ENCODE measurements around the gene PLEKHD1. TPM values are rescaled to one million over a fixed set of nuclear protein-coding genes. Genes with fewer than 3 reads are reported as not detected.

PLEKHD1 gene
- total RNA-seq, 1 experiment from 2014 or later = 1.0 TPM

GRCh38 chr14:69574263-69574953 lies 89.9 kb downstream of the PLEKHD1 start, which contains the start of gene CCDC177 (continued):
- TF ChIP-seq ARID4B (CRISPR knock-in tag; IDR thresholded peaks at IDR 0.05; ENCODE audit: borderline replicate concordance) = peak; percentile 51; the same call in 1 of the 2 replicates
- peak; percentile 11; the same call in 1 of the 2 replicates for TF ChIP-seq ZNF423 (CRISPR knock-in tag; IDR thresholded peaks at IDR 0.05)
- 0 out of 2 replicates have a peak, but pooled peaks have one; percentile 20 for TF ChIP-seq TEAD1 (CRISPR knock-in tag; IDR thresholded peaks at IDR 0.05)
- TF ChIP-seq ZNF263 (CRISPR knock-in tag; IDR thresholded peaks at IDR 0.05; ENCODE audit: low read depth) = no peak
- no peak for TF ChIP-seq E2F5 (CRISPR knock-in tag; IDR thresholded peaks at IDR 0.05)
- 0 out of 2 replicates have a peak, but pooled peaks have one; percentile 50 for TF ChIP-seq ETV6 (CRISPR knock-in tag; IDR thresholded peaks at IDR 0.05)
- TF ChIP-seq CBFB (CRISPR knock-in tag; IDR thresholded peaks at IDR 0.05; ENCODE audit: low read depth) = peak; percentile 43; the same call in 1 of the 2 replicates
- TF ChIP-seq GTF2I (CRISPR knock-in tag; conservative IDR thresholded peaks at IDR 0.05) = no peak
- no peak for TF ChIP-seq ZNF416 (CRISPR knock-in tag; IDR thresholded peaks at IDR 0.05)
- no peak for TF ChIP-seq ZBTB21 (CRISPR knock-in tag; IDR thresholded peaks at IDR 0.05; ENCODE audit: borderline replicate concordance)
- TF ChIP-seq NR2C2 (CRISPR knock-in tag; IDR thresholded peaks at IDR 0.05) = no peak
- TF ChIP-seq ESRRA (CRISPR knock-in tag; IDR thresholded peaks at IDR 0.05; ENCODE audit: borderline replicate concordance) = 0 out of 2 replicates have a peak, but pooled peaks have one; percentile 63
- TF ChIP-seq, protein P1, sequence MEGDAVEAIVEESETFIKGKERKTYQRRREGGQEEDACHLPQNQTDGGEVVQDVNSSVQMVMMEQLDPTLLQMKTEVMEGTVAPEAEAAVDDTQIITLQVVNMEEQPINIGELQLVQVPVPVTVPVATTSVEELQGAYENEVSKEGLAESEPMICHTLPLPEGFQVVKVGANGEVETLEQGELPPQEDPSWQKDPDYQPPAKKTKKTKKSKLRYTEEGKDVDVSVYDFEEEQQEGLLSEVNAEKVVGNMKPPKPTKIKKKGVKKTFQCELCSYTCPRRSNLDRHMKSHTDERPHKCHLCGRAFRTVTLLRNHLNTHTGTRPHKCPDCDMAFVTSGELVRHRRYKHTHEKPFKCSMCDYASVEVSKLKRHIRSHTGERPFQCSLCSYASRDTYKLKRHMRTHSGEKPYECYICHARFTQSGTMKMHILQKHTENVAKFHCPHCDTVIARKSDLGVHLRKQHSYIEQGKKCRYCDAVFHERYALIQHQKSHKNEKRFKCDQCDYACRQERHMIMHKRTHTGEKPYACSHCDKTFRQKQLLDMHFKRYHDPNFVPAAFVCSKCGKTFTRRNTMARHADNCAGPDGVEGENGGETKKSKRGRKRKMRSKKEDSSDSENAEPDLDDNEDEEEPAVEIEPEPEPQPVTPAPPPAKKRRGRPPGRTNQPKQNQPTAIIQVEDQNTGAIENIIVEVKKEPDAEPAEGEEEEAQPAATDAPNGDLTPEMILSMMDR (IDR thresholded peaks at IDR 0.05) = peak; percentile 80

DNA sequence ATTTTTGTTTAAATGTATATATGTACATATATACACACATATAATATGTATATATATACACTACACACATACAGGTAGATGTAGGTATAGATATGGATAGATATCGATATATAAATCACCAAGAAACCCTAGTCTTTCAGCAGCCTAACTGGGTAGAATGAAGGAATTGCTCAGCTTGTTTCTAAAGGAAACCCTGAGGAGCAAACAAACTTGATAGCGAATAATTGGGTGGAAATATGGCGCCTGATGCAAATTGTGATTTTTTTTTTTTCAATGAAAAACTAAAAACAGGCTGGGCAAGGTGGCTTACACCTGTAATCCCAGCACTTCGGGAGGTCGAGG lies 90.4 kb downstream of the PLEKHD1 start:
- Mint-ChIP-seq H3K27ac (no peak overlapping the region), H3K36me3 (peaks cover 2% of the 10 kb centered on the region; the same call in 1 of the 2 replicates), H3K4me3 (peak overlapping the region; percentile 76), H3K4me1 (peaks cover 10% of the 10 kb centered on the region), H3K27me3 (ENCODE audit: low read depth) (peaks cover 60% of the 10 kb centered on the region), H3K9me3 (no peaks in the 10 kb centered on the region)
- no peak for DNase-seq (ENCODE audit: low spot score)
- CTCF ChIA-PET = interaction anchor here (0.5 to 5.9 kb wide), 33 partner anchors 10 to 439 kb away, joined by 3 to 130 read pairs (median 5); partner anchors contain the start of genes PLEKHD1 and SMOC1
- POLR2A ChIA-PET = interaction anchor here (0.7 to 1.8 kb wide), 4 partner anchors 19 to 192 kb away, joined by 3 to 5 read pairs (median 4); partner anchors contain the start of gene SRSF5
- no peak for ATAC-seq
- TF ChIP-seq, protein P2, sequence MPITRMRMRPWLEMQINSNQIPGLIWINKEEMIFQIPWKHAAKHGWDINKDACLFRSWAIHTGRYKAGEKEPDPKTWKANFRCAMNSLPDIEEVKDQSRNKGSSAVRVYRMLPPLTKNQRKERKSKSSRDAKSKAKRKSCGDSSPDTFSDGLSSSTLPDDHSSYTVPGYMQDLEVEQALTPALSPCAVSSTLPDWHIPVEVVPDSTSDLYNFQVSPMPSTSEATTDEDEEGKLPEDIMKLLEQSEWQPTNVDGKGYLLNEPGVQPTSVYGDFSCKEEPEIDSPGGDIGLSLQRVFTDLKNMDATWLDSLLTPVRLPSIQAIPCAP (CRISPR knock-in tag; IDR thresholded peaks at IDR 0.05) = no peak
- TF ChIP-seq, protein P3, sequence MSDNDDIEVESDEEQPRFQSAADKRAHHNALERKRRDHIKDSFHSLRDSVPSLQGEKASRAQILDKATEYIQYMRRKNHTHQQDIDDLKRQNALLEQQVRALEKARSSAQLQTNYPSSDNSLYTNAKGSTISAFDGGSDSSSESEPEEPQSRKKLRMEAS (CRISPR knock-in tag; IDR thresholded peaks at IDR 0.05) = no peak
- TF ChIP-seq PRRX2 (CRISPR knock-in tag; IDR thresholded peaks at IDR 0.05) = no peak
- no peak for TF ChIP-seq ZNF219 (CRISPR knock-in tag; IDR thresholded peaks at IDR 0.05; ENCODE audit: borderline replicate concordance)
- no peak for TF ChIP-seq ZNF232 (CRISPR knock-in tag; IDR thresholded peaks at IDR 0.05)
- no peak for TF ChIP-seq ZNF121 (CRISPR knock-in tag; IDR thresholded peaks at IDR 0.05)
- TF ChIP-seq, protein P4, sequence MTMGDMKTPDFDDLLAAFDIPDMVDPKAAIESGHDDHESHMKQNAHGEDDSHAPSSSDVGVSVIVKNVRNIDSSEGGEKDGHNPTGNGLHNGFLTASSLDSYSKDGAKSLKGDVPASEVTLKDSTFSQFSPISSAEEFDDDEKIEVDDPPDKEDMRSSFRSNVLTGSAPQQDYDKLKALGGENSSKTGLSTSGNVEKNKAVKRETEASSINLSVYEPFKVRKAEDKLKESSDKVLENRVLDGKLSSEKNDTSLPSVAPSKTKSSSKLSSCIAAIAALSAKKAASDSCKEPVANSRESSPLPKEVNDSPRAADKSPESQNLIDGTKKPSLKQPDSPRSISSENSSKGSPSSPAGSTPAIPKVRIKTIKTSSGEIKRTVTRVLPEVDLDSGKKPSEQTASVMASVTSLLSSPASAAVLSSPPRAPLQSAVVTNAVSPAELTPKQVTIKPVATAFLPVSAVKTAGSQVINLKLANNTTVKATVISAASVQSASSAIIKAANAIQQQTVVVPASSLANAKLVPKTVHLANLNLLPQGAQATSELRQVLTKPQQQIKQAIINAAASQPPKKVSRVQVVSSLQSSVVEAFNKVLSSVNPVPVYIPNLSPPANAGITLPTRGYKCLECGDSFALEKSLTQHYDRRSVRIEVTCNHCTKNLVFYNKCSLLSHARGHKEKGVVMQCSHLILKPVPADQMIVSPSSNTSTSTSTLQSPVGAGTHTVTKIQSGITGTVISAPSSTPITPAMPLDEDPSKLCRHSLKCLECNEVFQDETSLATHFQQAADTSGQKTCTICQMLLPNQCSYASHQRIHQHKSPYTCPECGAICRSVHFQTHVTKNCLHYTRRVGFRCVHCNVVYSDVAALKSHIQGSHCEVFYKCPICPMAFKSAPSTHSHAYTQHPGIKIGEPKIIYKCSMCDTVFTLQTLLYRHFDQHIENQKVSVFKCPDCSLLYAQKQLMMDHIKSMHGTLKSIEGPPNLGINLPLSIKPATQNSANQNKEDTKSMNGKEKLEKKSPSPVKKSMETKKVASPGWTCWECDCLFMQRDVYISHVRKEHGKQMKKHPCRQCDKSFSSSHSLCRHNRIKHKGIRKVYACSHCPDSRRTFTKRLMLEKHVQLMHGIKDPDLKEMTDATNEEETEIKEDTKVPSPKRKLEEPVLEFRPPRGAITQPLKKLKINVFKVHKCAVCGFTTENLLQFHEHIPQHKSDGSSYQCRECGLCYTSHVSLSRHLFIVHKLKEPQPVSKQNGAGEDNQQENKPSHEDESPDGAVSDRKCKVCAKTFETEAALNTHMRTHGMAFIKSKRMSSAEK (CRISPR knock-in tag; IDR thresholded peaks at IDR 0.05; ENCODE audit: borderline replicate concordance) = no peak
- no peak for TF ChIP-seq SMAD3 (CRISPR knock-in tag; IDR thresholded peaks at IDR 0.05; ENCODE audit: borderline replicate concordance)
